WI38 (cell line): Measurements from ENCODE around the gene ARV1.

ENCODE experiments used
- H3K4me3 ChIP-seq: 2 replicates; pipeline ENCODE4 v1.5.1; 2011; ENCODE audit warnings: low read depth, mild to moderate bottlenecking, control low read depth, low read length
- CTCF ChIP-seq: IDR thresholded peaks from 2 replicates; pipeline ENCODE4 v1.5.1; 2012; ENCODE audit warnings: low read depth, mild to moderate bottlenecking, control low read depth, low read length

The ARV1 gene

GRCh38 chr1:230964896-230965295 is 14.0 kb upstream of the ARV1 start:
- no peak overlapping the region for H3K4me3 ChIP-seq
- TF ChIP-seq CTCF = no peak

GRCh38 chr1:230965535-230965934 is 13.4 kb upstream of the ARV1 start:
- TF ChIP-seq CTCF = no peak
- H3K4me3 ChIP-seq = no peak overlapping the region

- TF ChIP-seq CTCF = no peak
- H3K4me3 ChIP-seq = no peak overlapping the region
Measured at GRCh38 chr1:230966358-230966873, 12.5 kb upstream of the ARV1 start.

GRCh38 chr1:230970432-230970831 is 8.5 kb upstream of the ARV1 start:
- H3K4me3 ChIP-seq = no peak overlapping the region
- no peak for TF ChIP-seq CTCF

- no peak for TF ChIP-seq CTCF
- H3K4me3 ChIP-seq = no peak overlapping the region
Measured at GRCh38 chr1:230971771-230972170, 7.1 kb upstream of the ARV1 start.

- no peak for TF ChIP-seq CTCF
- no peak overlapping the region for H3K4me3 ChIP-seq
Measured at GRCh38 chr1:230972855-230973271, 6.0 kb upstream of the ARV1 start.

GRCh38 chr1:230975636-230976035 is 3.3 kb upstream of the ARV1 start:
- TF ChIP-seq CTCF = no peak
- no peak overlapping the region for H3K4me3 ChIP-seq
